Activated naive CD8-positive, alpha-beta T cell treated with anti-CD3 and anti-CD28 coated beads, Interleukin-2, amount 50 U/mL, for 16 hours (primary cell): ENCODE data around the gene ARF1.

Experiments used
- DNase-seq: peaks from one replicate; pipeline ENCODE4 v3.0.0-alpha.2; 2020; ENCODE audit warnings: low read depth, low spot score

ARF1 gene

DNA sequence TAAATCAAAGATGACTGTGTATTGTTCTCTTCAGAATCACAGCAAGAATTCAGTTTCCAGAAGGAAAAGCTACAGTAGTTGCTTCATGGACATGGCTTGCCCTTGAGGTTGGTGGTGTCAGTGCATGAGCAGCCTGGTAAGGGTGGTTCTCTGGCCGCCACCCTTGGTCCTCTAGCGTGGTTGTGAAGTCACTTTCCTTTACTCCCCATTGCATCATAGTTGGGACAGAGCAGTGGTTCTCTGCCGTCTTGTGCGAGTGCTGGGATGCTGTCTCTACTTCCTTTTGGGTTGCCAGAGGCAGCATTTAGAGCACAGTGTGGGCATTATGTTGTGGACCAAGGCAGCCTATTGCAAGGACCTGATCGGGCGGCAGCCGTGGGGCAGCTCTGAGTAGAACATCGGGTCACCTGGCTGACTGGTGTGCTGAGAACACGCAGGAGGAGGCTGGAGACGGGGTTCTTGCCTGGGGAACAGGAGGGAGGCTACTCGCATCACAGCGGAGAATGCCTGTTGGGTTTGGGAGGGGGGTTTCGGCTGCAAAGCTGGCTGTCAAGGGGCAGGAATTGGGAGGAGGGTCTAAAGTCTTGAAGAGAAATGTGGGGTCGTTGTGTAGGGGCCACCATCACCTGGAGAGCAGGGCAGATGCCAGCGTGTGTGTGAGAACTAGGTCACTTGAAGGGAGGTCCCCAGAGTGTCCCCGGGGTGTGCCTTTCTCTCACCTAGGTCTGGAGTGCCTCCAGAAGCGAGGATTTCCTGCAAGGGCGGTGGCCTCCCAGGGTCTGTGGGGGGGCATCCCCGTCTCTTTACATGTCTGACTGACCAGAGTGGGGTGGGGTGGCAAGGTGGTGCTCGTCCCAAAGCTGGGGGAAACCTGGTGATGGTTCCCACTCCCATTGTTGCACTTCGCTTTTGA is 6.3 kb downstream of the ARF1 start:
- no peak for DNase-seq

DNA sequence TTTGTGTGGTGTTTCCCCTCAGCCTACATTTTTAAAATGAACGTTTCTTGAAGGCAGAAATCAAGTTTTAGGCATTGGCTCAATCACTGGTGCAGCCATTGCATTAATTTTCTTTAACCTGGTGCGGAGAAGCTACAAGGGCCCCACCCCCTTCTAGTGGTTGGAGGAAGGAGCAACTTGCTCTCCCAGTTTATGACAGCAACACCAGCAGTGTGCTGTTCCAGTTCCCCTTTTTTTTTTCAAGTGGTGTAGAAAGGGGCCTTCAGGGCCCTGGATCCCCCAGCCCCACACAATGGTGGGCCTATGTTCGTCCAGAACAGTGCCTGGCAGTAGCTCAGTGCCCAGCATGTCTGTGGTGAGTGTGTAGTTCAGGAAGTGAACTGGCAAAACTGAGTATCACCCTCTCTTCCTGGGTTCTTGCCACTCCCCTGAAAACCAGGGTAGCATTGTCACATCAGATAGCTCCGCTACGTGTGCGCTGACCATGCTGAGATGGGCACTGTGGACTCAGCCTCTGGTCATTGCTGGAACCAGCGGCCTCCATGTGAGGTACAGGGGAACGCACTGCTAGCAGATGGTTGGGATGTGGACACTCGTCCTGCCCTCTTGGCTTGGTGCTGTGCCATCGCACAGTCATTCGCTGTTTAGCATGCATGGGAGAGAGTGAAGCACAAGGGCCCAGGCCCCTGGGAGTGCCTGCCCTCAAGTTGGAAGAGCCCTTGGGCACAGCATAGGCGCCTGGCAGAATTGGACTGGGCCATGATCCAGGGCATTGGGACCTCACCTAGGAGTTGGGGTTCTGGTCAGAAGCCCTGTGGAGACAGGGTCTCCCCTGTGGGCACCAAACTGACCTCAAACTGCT is 7.2 kb downstream of the ARF1 start:
- DNase-seq = no peak

DNA sequence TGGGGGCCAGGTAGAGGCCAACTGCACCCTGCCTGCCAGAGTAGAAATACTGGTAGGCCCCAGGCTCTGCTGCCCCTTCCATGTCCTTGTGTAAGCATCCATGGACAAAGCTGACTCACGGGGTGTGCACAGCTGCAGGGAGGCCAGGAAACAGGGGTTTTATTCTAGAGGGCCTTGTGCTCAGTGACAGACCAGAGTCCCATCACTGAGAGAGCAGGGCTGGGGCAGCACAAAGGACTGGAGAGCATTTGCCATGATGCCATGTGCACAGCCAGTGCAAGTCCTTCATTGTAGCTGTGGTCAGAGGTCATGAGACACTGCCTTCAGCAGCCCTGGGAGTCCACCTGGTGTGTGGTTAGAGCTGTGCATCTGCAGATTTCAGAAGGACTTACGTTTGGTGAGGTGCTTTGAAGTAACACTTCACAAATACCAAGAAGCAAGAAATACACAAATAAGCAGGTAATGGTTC is 8.1 kb downstream of the ARF1 start:
- no peak for DNase-seq

DNA sequence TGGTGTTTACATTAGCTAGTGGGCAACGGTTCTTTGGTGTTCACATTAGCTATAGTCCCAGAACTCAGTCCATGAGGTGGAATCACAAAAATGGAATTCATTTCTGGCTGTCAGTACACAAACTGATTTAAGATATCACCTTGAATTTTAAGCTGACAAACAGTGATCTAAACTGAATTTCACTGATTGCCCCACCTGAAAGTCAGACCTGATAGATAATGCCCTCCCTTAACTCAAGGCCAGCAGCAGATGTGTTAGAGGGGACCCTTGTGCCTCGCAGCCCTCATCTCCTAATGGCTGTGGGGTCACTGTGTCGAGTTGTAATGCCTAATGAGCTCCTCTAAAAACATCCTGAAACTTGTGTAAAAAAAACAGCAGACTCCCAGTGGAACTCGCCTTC is 8.6 kb downstream of the ARF1 start:
- no peak for DNase-seq

DNA sequence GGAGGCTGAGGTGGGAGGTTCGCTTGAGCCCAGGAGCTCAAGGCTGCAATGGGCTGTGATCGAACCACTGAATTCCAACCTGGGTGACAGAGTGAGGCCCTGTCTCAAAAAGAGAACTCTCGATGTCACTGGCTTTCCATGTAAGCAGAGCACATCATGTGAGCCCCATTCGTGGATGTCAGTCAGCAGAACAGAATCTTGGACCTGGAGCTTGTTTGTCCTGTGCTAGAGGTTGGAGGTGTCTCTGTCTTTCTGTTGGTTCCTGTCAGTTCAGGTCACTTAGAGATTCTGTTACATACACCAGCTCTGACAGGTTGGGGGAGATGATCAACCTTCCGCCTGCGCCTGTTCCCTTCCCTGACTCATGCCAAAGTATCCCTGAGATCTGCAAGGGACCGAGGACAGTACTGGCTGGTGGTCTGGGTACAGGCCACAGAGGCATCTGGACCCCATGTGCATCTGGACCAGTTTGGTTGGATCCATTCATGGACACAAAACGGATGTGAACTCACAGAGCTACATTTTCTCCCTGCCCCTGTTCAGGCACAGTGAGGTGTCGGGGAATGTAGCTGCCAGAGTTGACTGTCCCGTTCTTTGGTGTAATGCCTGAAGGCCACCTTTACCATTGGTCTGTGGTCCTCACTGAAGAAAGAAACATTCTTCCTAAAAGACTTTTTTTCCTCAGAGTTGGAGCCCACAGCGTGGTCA is 10.0 kb downstream of the ARF1 start:
- no peak for DNase-seq

DNA sequence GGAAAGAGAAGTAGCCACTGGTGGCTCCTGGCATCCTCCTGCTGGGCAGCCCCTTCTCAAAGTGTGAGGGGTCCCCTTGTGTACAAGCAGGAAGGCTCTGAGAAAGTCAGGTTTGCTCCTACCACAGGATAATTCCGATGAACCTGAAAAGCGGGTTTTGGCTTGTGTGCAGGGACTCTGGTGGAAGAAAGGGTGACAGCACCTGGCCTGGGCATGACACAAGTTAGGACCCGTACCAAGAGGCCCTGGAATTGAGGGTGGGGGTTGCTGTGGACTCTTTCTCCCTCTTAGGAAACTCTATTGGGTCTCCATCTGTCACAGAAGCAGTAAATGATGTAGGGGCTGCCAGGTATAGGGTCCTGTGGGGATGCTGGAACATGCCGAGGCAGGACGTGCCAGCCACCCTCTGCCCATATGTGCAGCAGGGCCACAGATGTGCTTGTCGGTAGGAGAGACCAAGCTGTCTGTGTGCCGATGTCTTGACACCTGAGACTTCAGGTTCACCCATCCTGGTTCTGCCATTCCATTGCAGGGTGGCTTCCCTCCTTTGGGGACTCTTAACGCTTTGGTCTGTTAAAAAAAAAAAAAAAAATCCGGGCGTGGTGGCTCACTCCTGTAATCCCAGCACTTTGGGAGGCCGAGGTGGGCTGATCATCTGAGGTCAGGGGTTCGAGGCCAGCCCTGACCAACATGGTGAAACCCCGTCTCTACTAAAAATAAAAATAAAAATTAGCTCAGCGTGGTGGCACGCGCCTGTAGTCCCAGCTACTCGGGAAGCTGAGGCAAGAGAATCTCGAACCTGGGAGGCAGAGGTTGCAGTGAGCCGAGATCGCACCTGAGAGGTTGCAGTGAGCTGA is 10.8 kb downstream of the ARF1 start:
- DNase-seq = no peak

DNA sequence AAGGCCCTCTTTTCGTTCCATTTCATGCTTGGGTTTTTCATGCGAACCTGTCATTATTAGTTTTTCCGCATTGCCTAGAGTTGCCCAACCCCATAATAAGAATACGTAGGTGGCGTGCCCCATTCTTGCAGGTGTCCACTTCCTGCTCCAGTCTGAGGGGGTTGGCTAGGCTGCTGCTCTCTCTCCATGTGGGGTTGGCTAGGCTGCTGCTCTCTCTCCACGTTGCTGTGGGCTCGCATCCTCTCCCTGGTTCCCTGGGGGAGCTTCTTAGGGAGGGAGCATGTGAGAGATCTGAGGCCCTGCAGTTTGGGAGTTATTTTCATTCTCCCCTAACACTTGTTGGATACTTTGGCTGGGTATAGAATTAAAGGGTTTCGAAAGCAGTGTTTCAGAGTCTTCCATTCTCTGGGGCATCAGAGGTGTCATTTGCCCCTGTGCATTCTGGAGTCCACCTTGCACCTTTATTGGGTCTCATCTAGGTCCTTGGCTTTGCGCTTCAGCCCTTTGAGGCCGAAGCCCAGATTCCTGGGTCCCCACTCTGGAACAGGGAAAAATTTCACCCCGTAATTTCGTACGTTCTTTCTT is 12.0 kb downstream of the ARF1 start:
- DNase-seq = no peak

DNA sequence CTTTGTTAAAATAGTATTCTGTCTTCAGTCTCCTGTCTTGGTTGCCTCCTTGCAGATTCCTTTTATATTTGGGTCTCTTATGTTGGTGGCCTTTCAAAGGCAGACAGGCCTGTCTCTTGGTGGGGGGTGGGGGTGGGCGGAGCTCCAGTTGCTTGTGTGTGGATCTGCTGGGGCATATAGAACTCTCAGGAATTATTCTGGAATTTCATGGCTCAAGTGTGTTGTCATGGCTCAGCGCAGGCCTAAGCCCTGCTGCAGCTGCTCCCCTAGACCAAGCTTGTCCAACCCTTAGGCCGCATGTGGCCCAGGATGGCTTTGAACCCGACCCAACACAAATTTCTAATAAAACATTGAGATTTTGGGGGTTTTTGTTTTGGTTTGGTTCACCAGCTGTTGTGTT is 12.7 kb downstream of the ARF1 start:
- no peak for DNase-seq

DNA sequence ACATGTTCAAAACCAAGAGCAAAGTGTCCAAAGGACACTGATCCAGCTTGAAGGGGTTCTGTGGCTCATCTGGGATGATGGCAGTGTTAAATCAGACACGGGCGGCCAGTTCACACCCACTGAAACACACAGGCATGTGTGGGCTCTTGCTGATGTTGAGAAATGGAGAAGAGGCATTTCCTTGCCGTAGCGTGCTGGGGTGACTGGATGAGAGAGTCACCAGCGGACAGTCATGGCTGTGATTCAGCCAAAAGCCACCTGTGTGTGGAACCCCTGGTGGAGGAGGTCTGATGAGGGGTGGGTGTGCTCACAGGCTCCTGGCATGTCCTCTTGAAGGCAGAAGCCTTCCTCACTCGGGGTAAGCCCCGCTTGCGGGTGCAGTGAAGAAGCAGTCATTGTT is 13.4 kb downstream of the ARF1 start:
- DNase-seq = no peak

DNA sequence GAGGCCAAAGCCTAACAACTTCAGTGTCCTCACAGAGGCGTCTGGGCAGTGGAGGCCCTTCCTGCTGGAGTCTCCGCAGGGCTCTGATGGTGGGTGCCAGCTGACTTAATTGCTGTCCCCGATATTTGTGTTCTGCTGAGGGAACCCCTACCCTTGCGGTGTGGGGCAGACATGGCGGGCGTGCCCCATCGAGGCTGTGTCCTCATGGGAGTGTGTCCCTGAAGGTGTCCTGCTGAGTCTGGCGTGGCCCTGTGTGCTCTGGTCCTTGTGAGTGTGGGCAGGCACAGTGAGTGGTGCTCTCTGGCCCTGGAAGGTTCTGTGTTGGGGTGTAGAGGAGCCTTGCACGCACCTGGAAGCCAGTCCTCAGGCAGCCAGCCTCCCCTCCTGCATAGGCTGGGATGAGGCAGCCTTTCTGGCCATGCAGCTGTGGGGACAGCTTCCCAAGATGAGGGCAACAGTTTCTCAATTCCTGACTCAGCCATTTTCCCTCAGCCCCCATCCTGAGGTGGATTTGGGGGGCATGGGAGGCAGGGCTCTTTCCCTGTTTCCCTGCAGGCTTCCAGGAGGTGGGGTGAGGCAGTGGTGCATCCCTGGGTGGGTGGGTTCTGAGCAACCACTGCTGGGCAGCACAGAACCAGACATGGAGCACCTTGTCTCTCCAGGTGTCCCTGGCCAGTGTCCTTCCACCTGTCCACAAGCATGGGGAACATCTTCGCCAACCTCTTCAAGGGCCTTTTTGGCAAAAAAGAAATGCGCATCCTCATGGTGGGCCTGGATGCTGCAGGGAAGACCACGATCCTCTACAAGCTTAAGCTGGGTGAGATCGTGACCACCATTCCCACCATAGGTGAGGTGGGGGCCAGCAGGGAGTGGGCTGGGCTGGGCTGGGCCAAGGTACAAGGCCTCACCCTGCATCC is 14.2 kb downstream of the ARF1 start:
- no peak for DNase-seq

DNA sequence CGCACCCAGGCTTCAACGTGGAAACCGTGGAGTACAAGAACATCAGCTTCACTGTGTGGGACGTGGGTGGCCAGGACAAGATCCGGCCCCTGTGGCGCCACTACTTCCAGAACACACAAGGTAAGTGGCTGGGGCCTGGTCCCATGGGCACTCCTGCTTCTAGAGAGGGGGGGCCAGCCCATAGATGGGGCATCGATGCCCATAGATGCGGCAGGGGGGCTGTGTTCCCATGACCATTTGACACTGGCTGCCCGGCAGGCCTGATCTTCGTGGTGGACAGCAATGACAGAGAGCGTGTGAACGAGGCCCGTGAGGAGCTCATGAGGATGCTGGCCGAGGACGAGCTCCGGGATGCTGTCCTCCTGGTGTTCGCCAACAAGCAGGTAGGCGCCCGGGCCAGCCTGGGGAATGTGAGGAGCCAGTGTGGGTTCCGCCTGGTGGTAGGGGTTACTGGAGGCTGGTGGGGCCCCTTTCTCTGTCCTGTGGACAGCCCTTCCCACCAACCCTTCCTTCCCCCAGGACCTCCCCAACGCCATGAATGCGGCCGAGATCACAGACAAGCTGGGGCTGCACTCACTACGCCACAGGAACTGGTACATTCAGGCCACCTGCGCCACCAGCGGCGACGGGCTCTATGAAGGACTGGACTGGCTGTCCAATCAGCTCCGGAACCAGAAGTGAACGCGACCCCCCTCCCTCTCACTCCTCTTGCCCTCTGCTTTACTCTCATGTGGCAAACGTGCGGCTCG is 15.0 kb downstream of the ARF1 start:
- no peak for DNase-seq

DNA sequence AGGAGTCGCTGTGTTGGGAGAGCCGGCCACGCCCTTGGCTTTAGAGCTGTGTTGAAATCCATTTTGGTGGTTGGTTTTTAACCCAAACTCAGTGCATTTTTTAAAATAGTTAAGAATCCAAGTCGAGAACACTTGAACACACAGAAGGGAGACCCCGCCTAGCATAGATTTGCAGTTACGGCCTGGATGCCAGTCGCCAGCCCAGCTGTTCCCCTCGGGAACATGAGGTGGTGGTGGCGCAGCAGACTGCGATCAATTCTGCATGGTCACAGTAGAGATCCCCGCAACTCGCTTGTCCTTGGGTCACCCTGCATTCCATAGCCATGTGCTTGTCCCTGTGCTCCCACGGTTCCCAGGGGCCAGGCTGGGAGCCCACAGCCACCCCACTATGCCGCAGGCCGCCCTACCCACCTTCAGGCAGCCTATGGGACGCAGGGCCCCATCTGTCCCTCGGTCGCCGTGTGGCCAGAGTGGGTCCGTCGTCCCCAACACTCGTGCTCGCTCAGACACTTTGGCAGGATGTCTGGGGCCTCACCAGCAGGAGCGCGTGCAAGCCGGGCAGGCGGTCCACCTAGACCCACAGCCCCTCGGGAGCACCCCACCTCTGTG is 15.9 kb downstream of the ARF1 start:
- no peak for DNase-seq

DNA sequence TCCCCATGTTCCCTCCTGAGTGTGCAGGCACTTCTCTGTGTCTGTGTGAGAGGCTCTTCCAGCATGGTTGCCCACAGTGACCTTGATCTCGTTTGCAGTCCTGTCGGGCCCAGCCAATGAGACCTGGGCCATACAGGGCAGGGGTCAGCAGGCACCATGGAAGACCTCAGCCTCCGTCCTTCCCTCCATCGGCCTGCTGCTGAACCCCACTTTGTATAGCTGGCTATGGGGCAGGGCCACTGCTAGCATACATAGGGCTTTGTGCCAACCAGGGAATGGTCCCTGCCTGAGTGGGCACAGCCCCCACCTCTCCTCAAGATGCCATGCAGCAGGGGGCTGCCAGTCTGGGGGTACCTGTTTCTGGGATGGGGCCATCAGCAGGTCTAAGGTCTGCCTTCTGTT is 16.8 kb downstream of the ARF1 start:
- DNase-seq = no peak

DNA sequence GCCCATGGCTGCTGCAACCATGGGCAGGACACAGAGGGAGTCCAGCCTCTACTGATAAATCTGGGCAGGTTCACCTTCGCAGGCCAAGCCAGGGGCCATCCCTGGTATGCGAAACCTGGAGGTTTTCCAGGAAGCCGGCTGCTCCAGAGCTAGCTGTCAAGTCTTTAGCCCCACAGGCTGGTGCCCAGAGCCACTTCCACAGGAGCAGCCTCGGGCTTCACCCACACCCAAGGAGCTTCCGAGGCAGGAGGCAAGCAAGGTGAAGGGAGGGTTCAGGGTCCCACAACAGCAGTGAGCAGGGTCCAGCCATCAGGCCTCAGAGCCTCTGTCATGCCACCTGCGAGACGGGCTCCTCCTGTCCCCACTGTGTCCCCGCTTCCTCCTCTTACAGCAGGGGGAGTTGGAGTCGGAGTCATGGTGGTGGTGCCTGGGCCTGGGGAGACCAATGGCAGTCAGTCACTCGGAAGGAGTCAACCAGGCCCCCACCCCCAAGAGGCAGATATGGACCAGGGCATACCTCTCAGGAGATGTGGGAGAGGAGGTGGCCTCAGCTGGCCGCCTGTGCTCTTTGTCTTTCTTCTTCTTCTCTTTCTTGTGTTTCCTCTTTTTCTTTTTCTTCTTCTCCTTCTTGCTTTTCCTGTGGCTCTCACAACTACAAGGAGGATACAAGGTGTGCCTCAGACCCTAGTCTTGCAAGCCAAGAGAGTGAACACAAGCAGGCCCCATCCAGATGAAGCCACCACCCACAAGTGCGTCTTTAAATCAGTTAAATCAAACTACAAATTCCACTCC is 18.5 kb downstream of the ARF1 start:
- no peak for DNase-seq

DNA sequence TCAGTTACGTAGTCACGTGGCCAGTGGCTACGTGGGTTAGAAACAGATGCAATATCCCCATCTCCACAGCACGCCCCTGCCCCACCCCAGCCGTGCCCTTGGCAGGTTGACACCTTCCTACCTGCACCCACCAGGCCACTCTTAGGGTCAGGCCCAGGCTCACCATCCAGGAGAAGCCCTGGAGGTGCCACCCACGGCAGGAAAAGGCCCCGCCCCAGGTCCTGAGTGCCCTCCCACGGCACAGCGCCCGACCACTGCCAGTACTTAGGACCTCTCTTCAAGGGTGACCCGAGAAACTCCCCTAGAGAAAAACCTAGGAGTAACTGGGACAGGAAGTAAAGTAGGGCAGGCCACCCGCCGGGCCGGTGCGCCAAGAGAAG is 19.1 kb downstream of the ARF1 start:
- DNase-seq = no peak

DNA sequence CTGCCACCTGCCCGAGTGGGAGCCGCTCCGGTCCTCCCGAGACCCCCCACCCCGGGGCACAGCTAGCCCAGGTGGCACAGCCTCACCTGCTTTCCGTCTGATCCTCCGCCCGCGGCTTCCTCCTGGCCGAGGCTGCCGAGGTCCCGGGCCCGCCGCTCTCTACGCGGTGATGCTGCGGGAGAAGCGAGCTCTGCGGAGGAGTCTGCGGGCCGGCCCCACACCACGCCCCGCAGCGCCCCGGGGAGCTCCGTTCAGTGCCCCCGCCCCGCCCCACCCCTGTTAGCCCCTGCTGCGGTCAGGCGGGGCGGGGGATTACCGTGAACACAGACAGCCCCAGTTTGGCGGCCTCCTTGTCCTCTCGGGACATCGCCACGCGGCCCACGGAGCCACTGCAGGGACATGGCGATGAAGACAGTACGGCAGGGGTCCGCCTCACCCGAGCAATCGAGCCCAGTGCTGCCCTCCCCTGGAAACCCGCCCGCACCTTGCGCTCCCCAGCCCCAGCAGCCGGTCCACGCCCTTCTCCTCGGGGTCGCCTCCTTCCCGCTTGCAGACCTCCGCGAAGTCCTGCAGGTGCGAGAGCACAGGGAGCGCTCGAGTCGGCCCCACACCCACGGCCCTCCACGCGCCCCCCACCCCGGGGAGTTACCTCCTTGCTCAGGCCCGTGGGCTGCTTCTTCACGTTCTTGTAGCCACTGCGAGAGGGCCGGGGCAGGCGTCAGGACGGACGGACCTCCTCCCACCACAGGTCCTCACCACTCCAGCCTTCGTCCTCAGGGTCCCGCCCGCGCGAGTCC is 19.7 kb downstream of the ARF1 start:
- no peak for DNase-seq
